Measurements from ENCODE around the gene ASIC1. TPM values are rescaled to one million over a fixed set of nuclear protein-coding genes. Genes with fewer than 3 reads are reported as not detected.

Gene ASIC1
- total RNA-seq, 4 donors from 2014 or later = 0.75 to 3.0 (median 0.81) TPM

- H3K27me3 ChIP-seq = no peaks in the 10 kb centered on the region
- in situ Hi-C loops (cut with MboI; ENCODE audit: low pct_ligation_motif_present in 1 of 4, low pct_unique_long_range_greater_than_20kb in 1 of 4, low sequenced_read_pairs in 3 of 4) = no loop called here
- peaks cover 35 to 48% (median 41%) of the 10 kb centered on the region in 4 donors for H3K4me1 ChIP-seq
- no peak for TF ChIP-seq POLR2A (IDR thresholded peaks at IDR 0.05)
- no peak for TF ChIP-seq EP300 (IDR thresholded peaks at IDR 0.05; ENCODE audit: low read depth)
- TF ChIP-seq CTCF (IDR thresholded peaks at IDR 0.05) = no peak
- no peak for TF ChIP-seq POLR2AphosphoS5 (IDR thresholded peaks at IDR 0.05)
- no peak overlapping the region for H3K27ac ChIP-seq
- no peaks in the 10 kb centered on the region for H3K36me3 ChIP-seq
- DNase-seq = no peak
- no peaks in the 10 kb centered on the region for H3K9me3 ChIP-seq
- intact Hi-C loops (cut with DNase I; ENCODE audit: low total_unique reads) = loop anchor here (10.0 kb wide), 1 partner anchor 67 kb away; no protein-coding TSS in a partner anchor
- no peak overlapping the region for H3K4me3 ChIP-seq
- 94 to 95% methylated on average over 4 to 17 of the region's 17 CpGs for WGBS, 2 donors (ENCODE audit: low coverage in 1 of 2)
Observed at GRCh38 chr12:50107416-50108268, 50.2 kb downstream of the ASIC1 start.

GRCh38 chr12:50109319-50109718 is 51.9 kb downstream of the ASIC1 start:
- no peak for TF ChIP-seq POLR2AphosphoS5 (IDR thresholded peaks at IDR 0.05)
- no peak for TF ChIP-seq EP300 (IDR thresholded peaks at IDR 0.05; ENCODE audit: low read depth)
- no peak for TF ChIP-seq POLR2A (IDR thresholded peaks at IDR 0.05)
- no peak for TF ChIP-seq CTCF (IDR thresholded peaks at IDR 0.05)
- WGBS, 2 donors (ENCODE audit: low coverage in 1 of 2) = 80 to 95% methylated on average over 2 of the region's 3 CpGs
- in situ Hi-C loops (cut with MboI; ENCODE audit: low pct_ligation_motif_present in 1 of 4, low pct_unique_long_range_greater_than_20kb in 1 of 4, low sequenced_read_pairs in 3 of 4) (no loop called here), intact Hi-C loops (cut with DNase I; ENCODE audit: low total_unique reads) (loop anchor here (10.0 kb wide), 1 partner anchor 65 kb away; no protein-coding TSS in a partner anchor)
- no peaks in the 10 kb centered on the region for H3K36me3 ChIP-seq
- no peak for DNase-seq
- no peaks in the 10 kb centered on the region for H3K9me3 ChIP-seq
- H3K4me3 ChIP-seq = no peak overlapping the region
- peaks cover 37 to 50% (median 46%) of the 10 kb centered on the region in 4 donors for H3K4me1 ChIP-seq
- H3K27me3 ChIP-seq = no peaks in the 10 kb centered on the region
- H3K27ac ChIP-seq = peak overlapping the region; percentile 87 to 97 (median 93)

- no peaks in the 10 kb centered on the region for H3K36me3 ChIP-seq
- H3K27me3 ChIP-seq = no peaks in the 10 kb centered on the region
- peak overlapping the region in 2 of 4 donors; percentile 8 to 33 for H3K4me3 ChIP-seq
- peak; percentile 78 for DNase-seq
- in situ Hi-C loops (cut with MboI; ENCODE audit: low pct_ligation_motif_present in 1 of 4, low pct_unique_long_range_greater_than_20kb in 1 of 4, low sequenced_read_pairs in 3 of 4) (loop anchor here in 1 of 4 donors (10.0 kb wide), 1 partner anchor 55 kb away; the partner anchor contains the start of gene CERS5), intact Hi-C loops (cut with DNase I; ENCODE audit: low total_unique reads) (no loop called here)
- 23% methylated on average over 8 of the region's 8 CpGs; no CpG with 5 or more reads in 1 of the 2 donors for WGBS, 2 donors (ENCODE audit: low coverage in 1 of 2)
- peak overlapping the region; percentile 87 to 97 (median 93) for H3K27ac ChIP-seq
- H3K4me1 ChIP-seq = peaks cover 31 to 43% (median 40%) of the 10 kb centered on the region in 4 donors
- H3K9me3 ChIP-seq = no peaks in the 10 kb centered on the region
- TF ChIP-seq CTCF (IDR thresholded peaks at IDR 0.05) (no peak), POLR2AphosphoS5 (IDR thresholded peaks at IDR 0.05) (peak in 2 of 3 donors; percentile 28 to 41), POLR2A (IDR thresholded peaks at IDR 0.05) (no peak)
Observed at GRCh38 chr12:50110127-50110761, 52.8 kb downstream of the ASIC1 start.

- Histone ChIP-seq H3K9me3 (no peaks in the 10 kb centered on the region), H3K27ac (peak overlapping the region; percentile 87 to 97 (median 93)), H3K4me1 (peaks cover 31 to 43% (median 40%) of the 10 kb centered on the region in 4 donors), H3K36me3 (no peaks in the 10 kb centered on the region), H3K27me3 (no peaks in the 10 kb centered on the region), H3K4me3 (peak overlapping the region in 2 of 4 donors; percentile 8 to 33)
- WGBS, 2 donors (ENCODE audit: low coverage in 1 of 2) = 27 to 61% methylated on average over 3 to 7 of the region's 7 CpGs
- peak; percentile 73 for DNase-seq
- intact Hi-C loops (cut with DNase I; ENCODE audit: low total_unique reads) = no loop called here
- in situ Hi-C loops (cut with MboI; ENCODE audit: low pct_ligation_motif_present in 1 of 4, low pct_unique_long_range_greater_than_20kb in 1 of 4, low sequenced_read_pairs in 3 of 4) = loop anchor here in 1 of 4 donors (10.0 kb wide), 1 partner anchor 54 kb away; the partner anchor contains the start of gene CERS5
- TF ChIP-seq POLR2A (IDR thresholded peaks at IDR 0.05) = peak; percentile 58
- TF ChIP-seq CTCF (IDR thresholded peaks at IDR 0.05) = no peak
- peak in 1 of 3 donors; percentile 15 for TF ChIP-seq POLR2AphosphoS5 (IDR thresholded peaks at IDR 0.05)
Observed at GRCh38 chr12:50110762-50111351, 53.5 kb downstream of the ASIC1 start.
